IMR-90 (cell line): ENCODE measurements around the gene SNRPD2. TPM values are rescaled to one million over a fixed set of nuclear protein-coding genes. Genes with fewer than 3 reads are reported as not detected.
A peak's percentile ranks its signal among the peaks of the same experiment; 100 is the strongest.

Source experiments
- ATAC-seq: fragments of 200-7000 bp; cut with Tn5 transposase; 2 replicates; pipeline ENCODE4 v1.9.1; 2020; ENCODE audit warnings: low read depth, mild to moderate bottlenecking, moderate library complexity
- BruUV-seq: library from RNA; stranded (reverse); fragments of 400-500 nt; replicated peaks from 2 replicates; lab custom pipeline; 2021; lab: Mats Ljungman, UMichigan
- CTCF ChIA-PET: fragments of 300-600 bp; formaldehyde crosslinking; extraction: SDS; loops from one replicate; lab custom pipeline; 2021; ENCODE audit warnings: antibody characterized with exemption; lab: Yijun Ruan, JAX
- POLR2A ChIA-PET: fragments of 300-600 bp; sonication (Branson Sonifier 250); formaldehyde crosslinking; loops from one replicate; lab custom pipeline; 2022; ENCODE audit warnings: antibody characterized with exemption; ENCODE audit not compliant: unreplicated experiment; lab: Charles Lee
- DNase-seq: peaks from one replicate; pipeline ENCODE4 v3.0.0; 2013
- H2AFZ ChIP-seq: replicated peaks from 2 replicates; pipeline ENCODE3; 2013; ENCODE audit warnings: low read length, mild to moderate bottlenecking; ENCODE audit not compliant: poor library complexity
- H2AK5ac ChIP-seq: 2 replicates; pipeline ENCODE4 v1.6.1; 2013; ENCODE audit warnings: low read depth, low read length, inconsistent platforms
- H2AK9ac ChIP-seq: replicated peaks from 2 replicates; pipeline ENCODE3; 2013; ENCODE audit warnings: mild to moderate bottlenecking, low read depth, low read length, moderate library complexity; ENCODE audit not compliant: poor library complexity
- H2BK120ac ChIP-seq: 2 replicates; pipeline ENCODE4 v1.6.1; 2013; ENCODE audit warnings: low read depth, low read length, inconsistent platforms
- H2BK15ac ChIP-seq: 3 replicates; pipeline ENCODE4 v1.6.1; 2013; ENCODE audit warnings: low read depth, low read length, inconsistent platforms
- H2BK20ac ChIP-seq: 2 replicates; pipeline ENCODE4 v1.6.1; 2013; ENCODE audit warnings: low read depth, mild to moderate bottlenecking, inconsistent platforms, low read length, moderate library complexity
- H2BK5ac ChIP-seq: 2 replicates; pipeline ENCODE4 v1.6.1; 2013; ENCODE audit warnings: mild to moderate bottlenecking, low read depth, low read length, inconsistent platforms; ENCODE audit not compliant: poor library complexity, severe bottlenecking
- H3K14ac ChIP-seq: replicated peaks from 2 replicates; pipeline ENCODE4 v1.6.1; 2013; ENCODE audit warnings: low read depth, low read length, inconsistent platforms
- H3K18ac ChIP-seq: 2 replicates; pipeline ENCODE4 v1.6.1; 2013; ENCODE audit warnings: low read depth, low read length, control low read depth
- H3K23ac ChIP-seq: 2 replicates; pipeline ENCODE4 v1.6.1; 2013; ENCODE audit warnings: low read depth, low read length, inconsistent platforms
- H3K27ac ChIP-seq: 2 replicates; pipeline ENCODE4 v1.5.1; 2013; ENCODE audit warnings: mild to moderate bottlenecking, control low read depth, low read length; ENCODE audit not compliant: insufficient read depth
- H3K27me3 ChIP-seq: 2 replicates; pipeline ENCODE4 v1.6.1; 2013; ENCODE audit warnings: low read length; ENCODE audit not compliant: control insufficient read depth, insufficient read depth
- H3K36me3 ChIP-seq: 2 replicates; pipeline ENCODE4 v1.6.1; 2013; ENCODE audit warnings: low read length, mixed read lengths; ENCODE audit not compliant: control insufficient read depth, insufficient read depth
- H3K4ac ChIP-seq: 2 replicates; pipeline ENCODE4 v1.6.1; 2013; ENCODE audit warnings: low read depth, low read length, inconsistent platforms
- H3K4me1 ChIP-seq: 2 replicates; pipeline ENCODE4 v1.6.1; 2013; ENCODE audit warnings: low read length, mixed read lengths; ENCODE audit not compliant: control insufficient read depth, insufficient read depth
- H3K4me2 ChIP-seq: 2 replicates; pipeline ENCODE4 v1.6.1; 2013; ENCODE audit warnings: low read depth, mild to moderate bottlenecking, control low read depth, low read length, moderate library complexity
- H3K4me3 ChIP-seq: 2 replicates; pipeline ENCODE4 v1.5.1; 2013; ENCODE audit warnings: low read depth, mild to moderate bottlenecking, control low read depth, low read length, moderate library complexity; ENCODE audit not compliant: insufficient read depth
- H3K56ac ChIP-seq: 2 replicates; pipeline ENCODE4 v1.6.1; 2013; ENCODE audit warnings: low read length, inconsistent platforms; ENCODE audit not compliant: insufficient read depth; ENCODE audit errors: extremely low read depth
- H3K79me1 ChIP-seq, 2 experiments: 2 replicates each; pipeline ENCODE4 v1.6.1; 2013; ENCODE audit warnings: low read length in 2 of 2, inconsistent platforms in 1 of 2, low read depth in 1 of 2
- H3K9ac ChIP-seq: 2 replicates; pipeline ENCODE4 v1.6.1; 2013; ENCODE audit warnings: low read depth, low read length, control low read depth
- H3K9me1 ChIP-seq: 2 replicates; pipeline ENCODE4 v1.6.1; 2013; ENCODE audit warnings: low read length, inconsistent platforms; ENCODE audit not compliant: insufficient read depth
- H3K9me3 ChIP-seq: 2 replicates; pipeline ENCODE4 v1.6.1; 2013; ENCODE audit warnings: low read length; ENCODE audit not compliant: control insufficient read depth, insufficient read depth
- H4K20me1 ChIP-seq: 2 replicates; pipeline ENCODE4 v1.6.1; 2013; ENCODE audit warnings: low read length, inconsistent platforms; ENCODE audit not compliant: insufficient read depth
- H4K5ac ChIP-seq: 2 replicates; pipeline ENCODE4 v1.6.1; 2013; ENCODE audit warnings: mild to moderate bottlenecking, low read depth, low read length, control low read depth
- H4K8ac ChIP-seq, 2 experiments: 2 replicates each; pipeline ENCODE4 v1.6.1; 2013; ENCODE audit warnings: low read depth in 2 of 2, low read length in 2 of 2, control low read depth in 1 of 2, inconsistent platforms in 1 of 2
- H4K91ac ChIP-seq: 2 replicates; pipeline ENCODE4 v1.6.1; 2013; ENCODE audit warnings: low read depth, low read length, inconsistent platforms; ENCODE audit not compliant: insufficient read depth
- BHLHE40 ChIP-seq: fragments of 150-350 bp; IDR thresholded peaks from 2 replicates; pipeline ENCODE4 v1.6.1; 2016; ENCODE audit warnings: mild to moderate bottlenecking, low read depth, low read length
- ELK1 ChIP-seq: fragments of 150-350 bp; IDR thresholded peaks from 2 replicates; pipeline ENCODE4 v1.6.1; 2016; ENCODE audit warnings: low read depth, mild to moderate bottlenecking, low read length, moderate library complexity, borderline replicate concordance
- FOS ChIP-seq: fragments of 150-350 bp; IDR thresholded peaks from 2 replicates; pipeline ENCODE4 v1.6.1; 2016; ENCODE audit warnings: low read depth, low read length
- MXI1 ChIP-seq: IDR thresholded peaks from 2 replicates; pipeline ENCODE4 v1.6.1; 2012; ENCODE audit warnings: low read depth, mild to moderate bottlenecking, low read length, moderate library complexity, borderline replicate concordance
- WGBS, 2 experiments: methylation state at CpG; one replicate each; pipeline versions ENCODE4 v1.1.5 to v1.1.7; 2013; ENCODE audit warnings: missing lambda C conversion rate in 2 of 2; ENCODE audit not compliant: insufficient read length in 1 of 2; ENCODE audit errors: extremely low coverage in 2 of 2; 5-methylcytosine and 5-hydroxymethylcytosine counted together
- dilution Hi-C: fragments of 300-500 bp; cut with HindIII; formaldehyde crosslinking; loops from one replicate; pipeline ENCODE4 v1.14.3; 2018; ENCODE audit warnings: low sequenced_read_pairs; ENCODE audit not compliant: unreplicated experiment
- in situ Hi-C: fragments of 300-500 bp; cut with MboI; formaldehyde crosslinking; loops from 3 replicates; pipeline ENCODE4 v1.14.3; 2019; ENCODE audit warnings: low sequenced_read_pairs, inconsistent platforms, mixed read lengths
- intact Hi-C: fragments of 100-400 bp; cut with micrococcal nuclease; formaldehyde crosslinking; loops from 2 replicates; pipeline ENCODE4 v1.10.0; 2022
- polyA plus RNA-seq, 3 experiments: library from polyadenylated mRNA; depleted of rRNA; stranded (reverse); fragments of >200 nt; gene quantifications; 2 replicates each; pipeline ENCODE4 v1.2.3, GENCODE V29; 2012; ENCODE audit warnings: low replicate concordance in 1 of 3
- total RNA-seq: library from RNA; depleted of rRNA; stranded (reverse); fragments of >200 nt; gene quantifications from 2 replicates; pipeline ENCODE4 v1.2.3, GENCODE V29; 2012

SNRPD2 gene
- total and polyA plus RNA-seq, 2 of the 4 experiments (the other 2 are of a cell fraction), result 587 to 877 TPM

- TF ChIP-seq MXI1 (no peak), ELK1 (no peak), FOS (no peak), BHLHE40 (no peak)
- peak overlapping the region; percentile 93 for H3K4ac ChIP-seq
- H2BK5ac ChIP-seq, result peak overlapping the region; percentile 91
- ChIA-PET POLR2A (interaction anchor here (0.7 kb wide), 1 partner anchor 51 kb away, joined by 3 read pairs; the partner anchor contains the start of gene SIX5), CTCF (interaction anchor here (2.0 kb wide), 1 partner anchor 26 kb away, joined by 10 read pairs; the partner anchor contains the start of genes QPCTL and SNRPD2)
- H4K5ac ChIP-seq, result peak overlapping the region; percentile 84
- H3K56ac ChIP-seq, result peak overlapping the region; percentile 81
- intact Hi-C loops (loop anchor here (1.0 kb wide), 1 partner anchor 52 kb away; no protein-coding TSS in a partner anchor), in situ Hi-C loops (no loop called here), dilution Hi-C loops (no loop called here)
- H3K4me2 ChIP-seq, result peak overlapping the region; percentile 82
- peak overlapping the region; percentile 13; the same call in 1 of the 3 replicates for H2BK15ac ChIP-seq
- H2AK9ac ChIP-seq, result peak overlapping the region; percentile 98
- no peaks in the 10 kb centered on the region for H3K9me3 ChIP-seq
- peak overlapping the region; percentile 84 for H2BK120ac ChIP-seq
- H3K4me3 ChIP-seq, result peak overlapping the region; percentile 41
- H3K79me1 ChIP-seq, result peaks cover 23 to 83% of the 10 kb centered on the region in 2 experiments
- H3K27me3 ChIP-seq, result no peaks in the 10 kb centered on the region
- peak overlapping the region; percentile 71 for H3K9ac ChIP-seq
- peak overlapping the region; percentile 95 for H2AFZ ChIP-seq
- DNase-seq (no peak), ATAC-seq (no peak)
- H3K18ac ChIP-seq, result peak overlapping the region; percentile 49
- H2AK5ac ChIP-seq, result peak overlapping the region; percentile 93
- peaks cover 9% of the 10 kb centered on the region for H3K4me1 ChIP-seq
- H4K91ac ChIP-seq, result peak overlapping the region; percentile 92
- peak overlapping the region; percentile 93 for H3K27ac ChIP-seq
- no TSS peak for BruUV-seq
- H3K14ac ChIP-seq, result peak overlapping the region; percentile 95
- 0 out of 2 replicates have a peak, but pooled peaks cover 3% of the 10 kb centered on the region for H3K9me1 ChIP-seq
- H3K23ac ChIP-seq, result peak overlapping the region; percentile 73; the same call in 1 of the 2 replicates
- peak overlapping the region; percentile 5 to 88 for H4K8ac ChIP-seq
- 0 out of 2 replicates have a peak, but pooled peaks cover under 1% of the 10 kb centered on the region for H4K20me1 ChIP-seq
- H2BK20ac ChIP-seq, result peak overlapping the region; percentile 21
- peaks cover 7% of the 10 kb centered on the region for H3K36me3 ChIP-seq
- WGBS, 2 experiments, result 63% methylated on average over 4 of the region's 12 CpGs; no CpG with 5 or more reads in 1 of the 2 experiments
Observed at GRCh38 chr19:45717983-45718650, 26.4 kb upstream of the SNRPD2 start.
